GM12892 (cell line): Measurements from ENCODE around the gene NHERF2.

Experiments
- POLR2A ChIP-seq: IDR thresholded peaks from 2 replicates; pipeline ENCODE4 v1.6.1; 2011; ENCODE audit warnings: low read depth, low read length, control low read depth
- POLR2AphosphoS5 ChIP-seq: IDR thresholded peaks from 2 replicates; pipeline ENCODE4 v1.6.1; 2011; ENCODE audit warnings: low read depth, low read length, control low read depth
- TAF1 ChIP-seq: IDR thresholded peaks from 2 replicates; pipeline ENCODE4 v1.6.1; 2011; ENCODE audit warnings: low read depth, mild to moderate bottlenecking, control low read depth, low read length, borderline replicate concordance

GRCh38 chr16:1990101-1990350, 36.7 kb upstream of the NHERF2 start:
- TF ChIP-seq POLR2AphosphoS5 (no peak), TAF1 (no peak), POLR2A (no peak)
